Measurements from ENCODE around the gene ADAM19.

The ADAM19 gene

DNA sequence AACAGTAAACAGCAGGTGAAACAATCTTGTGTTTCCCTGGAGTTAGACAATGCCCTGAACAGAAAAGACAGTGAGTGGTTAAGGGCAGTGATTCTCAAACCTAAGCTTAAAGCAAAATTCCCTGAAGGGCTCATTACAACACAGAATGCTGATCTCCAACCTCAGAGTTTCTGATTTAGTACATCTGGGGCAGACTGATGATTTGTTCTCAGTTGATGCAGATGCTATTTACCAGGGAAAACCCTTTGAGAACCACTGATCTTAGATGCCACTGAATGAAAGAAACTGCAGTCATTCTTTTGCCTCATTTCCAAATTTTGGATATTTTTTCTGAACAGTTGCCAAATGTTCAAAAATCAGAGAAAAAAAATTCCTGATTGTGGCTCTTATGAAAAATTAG, 18.7 kb upstream of the ADAM19 start:
- TF ChIP-seq CTCF (IDR thresholded peaks at IDR 0.05) = no peak

DNA sequence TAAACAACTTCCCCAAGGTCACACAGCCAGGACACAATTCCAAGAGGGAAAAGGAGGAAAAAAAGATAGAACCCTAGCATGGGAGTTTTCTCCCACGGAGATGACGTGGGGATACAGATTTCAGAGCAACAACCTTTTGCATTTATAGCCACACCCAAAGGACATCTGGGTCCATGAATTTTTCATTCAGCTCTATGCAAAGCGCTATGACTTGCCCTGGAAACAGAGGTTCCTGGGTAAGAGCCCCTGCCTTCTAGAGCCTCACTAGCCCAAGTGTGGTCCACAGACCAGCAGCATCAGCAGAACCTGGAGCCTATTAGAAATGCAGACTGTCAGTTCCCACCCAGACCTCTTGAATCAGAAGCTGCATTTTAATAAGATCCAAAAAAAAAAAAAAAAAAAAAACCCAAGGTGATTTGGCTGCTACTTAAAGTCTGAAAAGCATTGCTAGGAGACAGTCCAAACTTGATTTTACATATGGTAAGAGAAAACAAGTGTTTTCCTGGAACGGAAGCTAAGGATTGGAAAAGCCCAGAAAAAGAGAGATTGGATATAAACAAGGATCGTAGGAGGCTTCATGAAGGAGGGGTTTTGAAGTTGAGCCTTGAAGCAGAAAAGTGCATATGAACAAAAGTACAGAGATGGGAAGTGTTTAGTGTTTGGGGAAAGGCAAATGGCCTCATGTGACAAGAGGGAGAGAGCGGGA, 17.6 kb upstream of the ADAM19 start:
- no peak for TF ChIP-seq CTCF (IDR thresholded peaks at IDR 0.05)

GRCh38 chr5:157592594-157592993, 17.0 kb upstream of the ADAM19 start:
- TF ChIP-seq CTCF (IDR thresholded peaks at IDR 0.05) = no peak

DNA sequence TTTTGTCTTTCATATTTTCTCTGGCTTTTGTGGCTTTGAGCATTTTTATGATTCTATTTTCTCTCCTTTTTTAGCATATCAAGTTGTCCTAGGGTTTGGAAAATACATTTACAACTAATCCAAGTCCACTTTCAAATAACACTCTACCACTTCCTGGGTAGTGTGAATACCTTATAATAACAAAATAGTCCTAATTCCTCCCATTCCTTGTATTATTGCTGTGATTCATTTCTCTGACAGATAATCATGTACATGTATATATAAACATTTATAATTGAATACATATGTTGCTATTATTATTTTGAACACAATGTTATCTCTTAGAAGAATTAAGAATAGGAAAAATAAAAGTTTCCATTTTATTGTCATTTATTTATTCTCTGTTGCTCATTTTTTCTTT, 14.9 kb upstream of the ADAM19 start:
- TF ChIP-seq CTCF (IDR thresholded peaks at IDR 0.05) = no peak

DNA sequence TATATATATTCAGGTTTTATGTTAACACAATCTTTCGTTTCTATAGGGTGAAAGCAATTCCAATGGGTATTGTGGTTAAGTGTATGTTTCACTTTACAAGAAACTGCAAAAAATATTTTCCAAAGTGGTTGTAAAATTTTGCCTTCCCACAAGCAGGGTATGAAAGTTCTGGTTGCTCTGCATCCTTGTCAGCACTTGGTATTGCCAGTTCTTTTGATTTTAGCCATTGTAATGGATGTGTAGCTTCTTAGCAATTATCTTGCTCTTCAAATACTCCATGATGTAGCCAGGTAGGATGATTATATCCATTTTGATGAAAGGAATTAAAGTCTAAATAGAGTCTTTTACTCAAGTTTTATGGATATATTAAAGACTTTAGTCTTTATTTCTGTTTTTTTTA, 9.1 kb upstream of the ADAM19 start:
- no peak for TF ChIP-seq CTCF (IDR thresholded peaks at IDR 0.05)

DNA sequence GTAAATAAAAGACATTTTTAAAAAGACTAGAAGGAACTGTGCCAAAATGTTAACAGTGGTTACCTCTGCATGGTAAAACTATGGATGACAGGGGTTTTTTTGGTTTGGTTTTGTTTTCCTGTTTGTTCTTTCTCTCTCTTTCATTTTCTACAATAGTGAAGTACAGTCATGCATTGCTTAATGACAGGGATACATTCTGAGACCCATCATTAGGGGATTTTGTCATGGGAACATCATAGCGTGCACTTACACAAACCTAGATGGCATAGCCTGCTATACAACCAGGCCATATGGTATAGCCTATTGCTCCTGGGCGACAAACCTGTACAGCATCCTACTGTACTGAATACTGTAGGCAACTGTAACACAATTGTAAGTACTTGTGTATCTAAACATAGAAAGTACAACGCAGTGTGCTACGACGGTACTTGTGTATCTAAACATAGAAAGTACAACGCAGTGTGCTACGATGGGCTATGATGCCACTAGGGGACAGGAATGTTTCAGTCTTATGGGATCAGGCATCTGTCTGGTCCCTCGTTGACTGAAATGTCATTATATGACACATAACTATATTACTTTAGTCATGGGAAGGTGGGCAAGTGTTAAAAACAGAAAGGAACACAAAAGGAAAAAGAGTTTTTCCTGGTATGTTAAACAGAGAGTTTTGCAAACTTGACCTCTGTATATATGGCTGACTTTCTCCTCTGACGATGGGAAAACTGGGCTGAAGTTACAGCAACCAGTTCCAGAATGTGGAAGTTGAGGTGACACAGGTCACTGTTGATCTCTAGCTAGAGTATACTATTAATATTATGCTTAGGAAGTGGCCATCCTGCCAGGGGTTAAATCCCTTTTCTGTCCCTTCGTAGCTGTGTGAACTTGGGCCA, 7.4 kb upstream of the ADAM19 start:
- no peak for TF ChIP-seq CTCF (IDR thresholded peaks at IDR 0.05)

DNA sequence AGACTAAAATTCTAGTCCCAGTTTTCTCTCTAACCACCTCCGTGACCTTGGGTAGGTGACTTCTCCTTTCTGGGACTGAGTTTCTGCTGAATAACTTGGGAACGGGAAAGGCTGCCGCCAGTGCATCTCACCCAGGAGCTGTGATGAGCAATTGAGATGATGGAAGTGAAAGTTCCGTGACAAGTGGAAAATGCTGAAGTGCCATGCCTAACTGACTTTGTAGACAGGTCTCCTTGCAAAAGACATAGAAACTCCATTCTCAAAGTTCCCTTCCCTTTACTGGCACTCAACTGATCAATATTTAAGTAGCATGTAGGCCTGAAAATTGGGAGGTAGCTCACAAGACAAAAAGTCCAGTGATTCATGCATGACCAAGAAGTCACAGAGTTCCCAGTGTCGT, 6.3 kb upstream of the ADAM19 start:
- no peak for TF ChIP-seq CTCF (IDR thresholded peaks at IDR 0.05)

All from LNCAP (cell line).